ENCODE results near the gene PIH1D1.
A peak's percentile ranks its signal among the peaks of the same experiment; 100 is the strongest.

PIH1D1 gene

GRCh38 chr19:49415102-49415809 is 36.4 kb downstream of the PIH1D1 start:
- no peak for DNase-seq

DNA sequence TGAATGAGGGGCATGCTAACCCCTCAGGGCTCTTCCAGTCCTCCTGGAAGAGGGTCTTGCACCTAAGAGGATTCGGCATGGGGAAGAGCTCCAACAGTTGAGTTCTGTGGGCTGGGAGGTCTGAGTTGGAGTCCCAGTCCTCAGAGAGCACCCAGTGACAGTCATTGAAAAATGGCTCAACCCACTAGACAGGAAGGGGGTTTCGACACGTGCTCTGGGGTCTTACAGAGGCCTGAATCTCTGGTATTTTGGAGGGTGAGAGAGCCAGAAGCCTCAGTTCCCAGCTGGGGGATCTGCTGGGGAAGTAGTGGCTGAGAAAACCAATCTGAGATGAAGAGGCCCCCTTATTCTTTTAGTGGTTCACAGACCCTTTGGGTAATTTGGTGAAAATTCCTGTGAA is 37.4 kb downstream of the PIH1D1 start:
- DNase-seq, result no peak

- DNase-seq, result no peak
These were observed 38.3 kb downstream of the PIH1D1 start for GRCh38 chr19:49413348-49413747.

- no peak for DNase-seq
These were observed 39.8 kb downstream of the PIH1D1 start for GRCh38 chr19:49411681-49412326.

DNA sequence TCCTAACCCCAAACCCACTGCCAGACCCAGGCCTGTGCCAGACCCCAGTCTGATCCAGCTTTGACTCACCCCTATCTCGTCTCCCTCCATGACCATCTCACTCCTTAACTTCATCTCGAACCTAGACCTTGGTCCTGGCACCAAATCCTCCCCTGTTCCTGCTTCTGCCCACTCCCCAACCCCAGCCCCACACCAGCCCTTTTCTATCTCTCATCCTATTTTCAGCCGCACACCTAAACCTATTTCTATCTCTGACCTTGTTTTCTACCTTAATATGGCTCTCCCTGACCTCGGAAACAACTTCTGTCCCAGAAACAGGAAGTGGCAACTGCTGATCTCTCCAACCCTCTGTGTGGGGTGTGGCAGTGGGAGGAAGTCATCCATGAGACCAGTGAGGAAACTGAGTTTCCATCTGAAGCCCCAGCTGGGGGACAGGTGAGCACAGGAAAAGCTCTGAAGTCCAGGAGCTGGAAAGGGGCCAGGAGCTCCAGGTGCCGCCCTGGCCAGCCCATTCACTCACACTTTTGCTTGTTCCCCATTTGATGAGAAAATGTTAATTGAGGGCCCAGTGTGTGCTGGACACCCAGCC is 42.1 kb downstream of the PIH1D1 start:
- peak; percentile 41 for DNase-seq

- no peak for DNase-seq
These were observed 42.7 kb downstream of the PIH1D1 start for GRCh38 chr19:49408816-49409440.

- DNase-seq, result no peak
These were observed 44.1 kb downstream of the PIH1D1 start for GRCh38 chr19:49407482-49408015.

- DNase-seq, result no peak
These were observed 44.5 kb downstream of the PIH1D1 start for GRCh38 chr19:49407079-49407478.

- no peak for DNase-seq
These were observed 48.0 kb downstream of the PIH1D1 start for GRCh38 chr19:49403404-49404187.

DNA sequence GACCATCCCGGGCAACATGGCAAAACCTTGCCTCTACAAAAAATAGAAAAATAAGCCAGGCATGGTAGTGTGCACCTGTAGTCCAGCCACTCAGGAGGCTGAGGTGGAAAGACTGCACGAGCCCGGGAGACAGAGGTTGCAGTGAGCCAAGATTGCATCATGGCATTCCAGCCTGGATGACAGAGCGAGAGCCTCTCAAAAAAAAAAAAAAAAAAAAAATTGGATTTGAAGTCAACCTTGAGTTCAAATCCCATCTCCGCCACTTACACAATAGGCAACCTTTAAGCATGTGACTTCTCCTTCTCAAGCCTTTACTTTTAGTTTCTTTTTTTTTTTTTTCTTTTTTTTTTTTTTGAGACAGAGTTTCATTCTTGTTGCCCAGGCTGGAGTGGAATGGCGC is 51.6 kb downstream of the PIH1D1 start:
- no peak for DNase-seq

- DNase-seq, result no peak
These were observed 52.7 kb downstream of the PIH1D1 start for GRCh38 chr19:49398931-49399330.

DNA sequence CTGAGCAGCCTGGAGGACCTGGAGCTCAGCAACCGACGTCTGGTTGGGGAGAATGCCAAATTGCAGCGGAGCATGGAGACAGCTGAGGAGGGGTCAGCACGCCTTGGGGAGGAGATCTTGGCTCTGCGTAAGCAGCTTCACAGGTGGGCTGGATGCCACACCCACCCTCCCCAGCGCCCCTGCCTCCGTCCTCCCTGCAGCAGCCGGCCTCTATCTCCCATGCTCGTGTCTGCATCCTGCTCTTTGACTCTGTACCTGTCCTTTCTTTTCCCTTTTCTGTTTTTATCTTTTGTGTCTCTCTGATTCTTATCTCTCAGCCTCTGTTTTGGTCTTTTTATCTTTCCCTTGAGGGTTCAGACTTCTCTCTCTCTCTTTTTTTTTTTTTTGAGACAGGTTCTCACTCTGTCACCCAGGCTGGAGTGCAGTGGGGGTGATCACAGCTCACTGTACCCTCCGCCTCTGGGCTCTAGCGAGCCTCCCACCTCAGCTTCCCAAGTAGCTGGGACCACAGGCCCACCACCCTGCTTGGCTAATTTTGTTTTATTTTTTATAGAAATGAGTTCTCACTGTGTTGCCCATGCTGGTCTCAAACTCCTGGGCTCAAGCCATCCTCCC is 53.5 kb downstream of the PIH1D1 start:
- peak; percentile 30 for DNase-seq

GRCh38 chr19:49396738-49397505 is 54.7 kb downstream of the PIH1D1 start:
- DNase-seq, result no peak

All from CD4-positive, alpha-beta T cell treated with Interleukin-6 for 4 hours (primary cell).